Panc1 (cell line): ENCODE data around the gene CCDC80.

Experiments used
- POLR2AphosphoS5 ChIP-seq: IDR thresholded peaks from 2 replicates; pipeline ENCODE4 v1.6.1; 2012; ENCODE audit warnings: mild to moderate bottlenecking, low read depth, low read length, moderate library complexity
- REST ChIP-seq, 2 experiments: IDR thresholded peaks; 2 replicates each; pipeline ENCODE4 v1.6.1; 2011 to 2012; ENCODE audit warnings: low read depth in 2 of 2, control low read depth in 1 of 2, low read length in 1 of 2, mild to moderate bottlenecking in 1 of 2, moderate library complexity in 1 of 2; ENCODE audit not compliant: insufficient read depth in 1 of 2
- SIN3A ChIP-seq: IDR thresholded peaks from 2 replicates; pipeline ENCODE4 v1.6.1; 2012; ENCODE audit warnings: low read depth, mild to moderate bottlenecking, low read length, moderate library complexity, borderline replicate concordance; ENCODE audit not compliant: insufficient read depth
- TF ChIP-seq, protein P1 (sequence below): fragments of 450-650 bp; IDR thresholded peaks from 2 replicates; pipeline ENCODE4 v1.5.1; 2017; ENCODE audit warnings: mild to moderate bottlenecking

DNA sequence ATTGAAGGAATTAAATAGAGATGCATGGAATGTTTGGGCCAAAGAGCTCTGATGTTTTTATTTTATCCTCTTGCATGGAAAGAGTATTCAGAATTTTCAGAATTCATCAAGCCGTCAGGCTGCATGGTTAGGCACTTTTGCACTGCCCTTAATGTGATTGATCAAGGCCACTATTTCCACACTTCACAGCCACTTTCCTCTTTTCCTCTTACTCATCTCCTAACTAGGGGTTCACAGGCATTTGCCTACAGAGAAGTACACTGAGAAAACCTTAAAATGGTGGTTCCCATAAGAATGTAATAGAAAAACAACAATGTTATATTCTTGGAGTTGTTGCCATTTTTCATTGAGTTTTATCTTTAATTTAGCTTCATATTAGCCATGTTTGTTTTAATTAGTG lies 68.2 kb downstream of the CCDC80 start:
- no peak for TF ChIP-seq POLR2AphosphoS5
- TF ChIP-seq, protein P1, sequence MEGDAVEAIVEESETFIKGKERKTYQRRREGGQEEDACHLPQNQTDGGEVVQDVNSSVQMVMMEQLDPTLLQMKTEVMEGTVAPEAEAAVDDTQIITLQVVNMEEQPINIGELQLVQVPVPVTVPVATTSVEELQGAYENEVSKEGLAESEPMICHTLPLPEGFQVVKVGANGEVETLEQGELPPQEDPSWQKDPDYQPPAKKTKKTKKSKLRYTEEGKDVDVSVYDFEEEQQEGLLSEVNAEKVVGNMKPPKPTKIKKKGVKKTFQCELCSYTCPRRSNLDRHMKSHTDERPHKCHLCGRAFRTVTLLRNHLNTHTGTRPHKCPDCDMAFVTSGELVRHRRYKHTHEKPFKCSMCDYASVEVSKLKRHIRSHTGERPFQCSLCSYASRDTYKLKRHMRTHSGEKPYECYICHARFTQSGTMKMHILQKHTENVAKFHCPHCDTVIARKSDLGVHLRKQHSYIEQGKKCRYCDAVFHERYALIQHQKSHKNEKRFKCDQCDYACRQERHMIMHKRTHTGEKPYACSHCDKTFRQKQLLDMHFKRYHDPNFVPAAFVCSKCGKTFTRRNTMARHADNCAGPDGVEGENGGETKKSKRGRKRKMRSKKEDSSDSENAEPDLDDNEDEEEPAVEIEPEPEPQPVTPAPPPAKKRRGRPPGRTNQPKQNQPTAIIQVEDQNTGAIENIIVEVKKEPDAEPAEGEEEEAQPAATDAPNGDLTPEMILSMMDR = no peak
- no peak for TF ChIP-seq REST (IDR thresholded peaks at IDR 0.05; ENCODE audit: insufficient read depth in 1 of 2, low read depth in 2 of 2, low read length in 1 of 2)
- TF ChIP-seq SIN3A = no peak
